Measurements from ENCODE around the gene HOMER3. TPM values are rescaled to one million over a fixed set of nuclear protein-coding genes. Genes with fewer than 3 reads are reported as not detected.

Gene HOMER3
- total and polyA plus RNA-seq, 2 donors (not counting 3 experiments of a cell fraction or from before 2014, with no cell fraction given), result 139 to 184 TPM

DNA sequence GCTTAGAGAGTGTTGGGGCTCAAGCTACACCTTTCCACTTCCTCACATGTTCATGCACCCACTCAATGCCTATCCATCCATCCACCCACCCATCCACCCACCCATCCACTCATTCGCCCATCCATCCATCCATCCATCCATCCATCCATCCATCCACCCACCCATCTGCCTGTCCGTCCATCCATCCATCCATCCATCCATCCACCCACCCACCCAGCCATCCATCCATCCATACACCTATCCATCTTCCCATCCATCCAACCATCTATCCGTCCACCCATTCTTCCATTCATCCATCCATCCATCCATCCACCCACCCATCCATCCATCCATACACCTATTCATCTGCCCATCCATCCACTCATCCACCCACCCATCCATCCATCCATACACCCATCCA, 13.1 kb upstream of the HOMER3 start:
- intact Hi-C loops (cut with micrococcal nuclease), result no loop called here
- CTCF ChIA-PET, result no interaction called here
- dilution Hi-C loops (cut with MboI; ENCODE audit: extremely low pct_ligation_motif_present, low sequenced_read_pairs), result no loop called here
- no peak overlapping the region for H3K4me2 ChIP-seq (ENCODE audit: insufficient read depth, low read length)
- no peak overlapping the region for H3K4me3 ChIP-seq (replicated peaks in 1 of 3; ENCODE audit: insufficient read depth in 1 of 3, low read depth in 1 of 3, low read length in 3 of 3)
- H3K27ac ChIP-seq (ENCODE audit: insufficient read depth, low read depth, low read length), result no peak overlapping the region
- no peaks in the 10 kb centered on the region for H3K4me1 ChIP-seq (ENCODE audit: control insufficient read depth, extremely low read depth, insufficient read depth, low read length)
- FAIRE-seq (no peak), DNase-seq (ENCODE audit: low read depth, low spot score) (no peak)
- H3K9ac ChIP-seq (replicated peaks; ENCODE audit: extremely low read depth, insufficient read depth, low read length), result no peak overlapping the region
- no peak for TF ChIP-seq GATA2 (IDR thresholded peaks at IDR 0.05; ENCODE audit: insufficient read depth, insufficient read length, low read depth, low read length)
- TF ChIP-seq POLR2AphosphoS5 (IDR thresholded peaks at IDR 0.05; ENCODE audit: insufficient read depth, low read depth, low read length), result no peak
- no peak for TF ChIP-seq JUN (IDR thresholded peaks at IDR 0.05; ENCODE audit: borderline replicate concordance, insufficient read depth, insufficient read length, low read depth)
- no peak for TF ChIP-seq POLR2A (IDR thresholded peaks at IDR 0.05; ENCODE audit: low read depth, low read length)
- no peak for TF ChIP-seq MYC (IDR thresholded peaks at IDR 0.05; ENCODE audit: low read depth, low read length)
- no peak for TF ChIP-seq FOS (IDR thresholded peaks at IDR 0.05; ENCODE audit: borderline replicate concordance, insufficient read depth, low read length)
- no peak for TF ChIP-seq EZH2 (IDR thresholded peaks at IDR 0.05; ENCODE audit: borderline replicate concordance, low read depth, low read length, severe bottlenecking)
- TF ChIP-seq, protein P1, sequence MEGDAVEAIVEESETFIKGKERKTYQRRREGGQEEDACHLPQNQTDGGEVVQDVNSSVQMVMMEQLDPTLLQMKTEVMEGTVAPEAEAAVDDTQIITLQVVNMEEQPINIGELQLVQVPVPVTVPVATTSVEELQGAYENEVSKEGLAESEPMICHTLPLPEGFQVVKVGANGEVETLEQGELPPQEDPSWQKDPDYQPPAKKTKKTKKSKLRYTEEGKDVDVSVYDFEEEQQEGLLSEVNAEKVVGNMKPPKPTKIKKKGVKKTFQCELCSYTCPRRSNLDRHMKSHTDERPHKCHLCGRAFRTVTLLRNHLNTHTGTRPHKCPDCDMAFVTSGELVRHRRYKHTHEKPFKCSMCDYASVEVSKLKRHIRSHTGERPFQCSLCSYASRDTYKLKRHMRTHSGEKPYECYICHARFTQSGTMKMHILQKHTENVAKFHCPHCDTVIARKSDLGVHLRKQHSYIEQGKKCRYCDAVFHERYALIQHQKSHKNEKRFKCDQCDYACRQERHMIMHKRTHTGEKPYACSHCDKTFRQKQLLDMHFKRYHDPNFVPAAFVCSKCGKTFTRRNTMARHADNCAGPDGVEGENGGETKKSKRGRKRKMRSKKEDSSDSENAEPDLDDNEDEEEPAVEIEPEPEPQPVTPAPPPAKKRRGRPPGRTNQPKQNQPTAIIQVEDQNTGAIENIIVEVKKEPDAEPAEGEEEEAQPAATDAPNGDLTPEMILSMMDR (IDR thresholded peaks at IDR 0.05; ENCODE audit: extremely low read depth in 1 of 2, insufficient read depth in 1 of 2, low read depth in 1 of 2, low read length in 2 of 2), result no peak
- TF ChIP-seq, protein P2, sequence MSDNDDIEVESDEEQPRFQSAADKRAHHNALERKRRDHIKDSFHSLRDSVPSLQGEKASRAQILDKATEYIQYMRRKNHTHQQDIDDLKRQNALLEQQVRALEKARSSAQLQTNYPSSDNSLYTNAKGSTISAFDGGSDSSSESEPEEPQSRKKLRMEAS (IDR thresholded peaks at IDR 0.05; ENCODE audit: insufficient read depth, insufficient read length), result no peak
- no peaks in the 10 kb centered on the region for H3K9me3 ChIP-seq (replicated peaks; ENCODE audit: control insufficient read depth, insufficient read depth, low read length)
- no TSS peak for BruUV-seq (replicated peaks)
- no peaks in the 10 kb centered on the region for H4K20me1 ChIP-seq (replicated peaks; ENCODE audit: control insufficient read depth, extremely low read depth, insufficient read depth, low read length)
- H3K79me2 ChIP-seq (ENCODE audit: control insufficient read depth, insufficient read depth, low read length), result no peaks in the 10 kb centered on the region
- H2AFZ ChIP-seq (ENCODE audit: low read depth, low read length), result no peak overlapping the region
- POLR2A ChIA-PET, result no interaction called here
- no peaks in the 10 kb centered on the region for H3K36me3 ChIP-seq (ENCODE audit: control insufficient read depth in 2 of 2, extremely low read depth in 1 of 2, insufficient read depth in 2 of 2, low read length in 2 of 2)
- no peaks in the 10 kb centered on the region for H3K27me3 ChIP-seq (ENCODE audit: control insufficient read depth in 2 of 2, insufficient read depth in 2 of 2, low read length in 2 of 2)
- no peaks in the 10 kb centered on the region for H3K9me1 ChIP-seq (replicated peaks; ENCODE audit: control insufficient read depth, extremely low read depth, insufficient read depth, low read length)

All from endothelial cell of umbilical vein (primary cell).